Fibroblast of skin of back (primary cell): ENCODE measurements around the gene HEBP1.
A peak's percentile ranks its signal among the peaks of the same experiment; 100 is the strongest.

Experiments
- DNase-seq: peaks from one replicate; pipeline ENCODE4 v3.0.0-alpha.2; 2013

HEBP1 gene

GRCh38 chr12:12947902-12948301 lies 52.2 kb downstream of the HEBP1 start:
- peak; percentile 19 for DNase-seq

GRCh38 chr12:12946686-12947355 lies 53.2 kb downstream of the HEBP1 start:
- DNase-seq, result peak; percentile 56

- DNase-seq, result no peak
Observed at GRCh38 chr12:12945591-12945990, 54.5 kb downstream of the HEBP1 start.

GRCh38 chr12:12943586-12944260 lies 56.3 kb downstream of the HEBP1 start:
- peak; percentile 77 for DNase-seq

- no peak for DNase-seq
Observed at GRCh38 chr12:12941450-12942350, 58.4 kb downstream of the HEBP1 start.

- no peak for DNase-seq
Observed at GRCh38 chr12:12939888-12940287, 60.2 kb downstream of the HEBP1 start.

GRCh38 chr12:12938541-12938940 lies 61.5 kb downstream of the HEBP1 start:
- no peak for DNase-seq

GRCh38 chr12:12936983-12937491 lies 63.0 kb downstream of the HEBP1 start:
- DNase-seq, result no peak

- DNase-seq, result no peak
Observed at GRCh38 chr12:12934556-12934955, 65.5 kb downstream of the HEBP1 start.

- DNase-seq, result no peak
Observed at GRCh38 chr12:12933742-12934141, 66.3 kb downstream of the HEBP1 start.

GRCh38 chr12:12930633-12931219 lies 69.3 kb downstream of the HEBP1 start:
- no peak for DNase-seq

- no peak for DNase-seq
Observed at GRCh38 chr12:12929696-12930095, 70.4 kb downstream of the HEBP1 start.

- no peak for DNase-seq
Observed at GRCh38 chr12:12927211-12928079, 72.6 kb downstream of the HEBP1 start.

GRCh38 chr12:12926571-12927071 lies 73.4 kb downstream of the HEBP1 start:
- DNase-seq, result peak; percentile 87

GRCh38 chr12:12925388-12925787 lies 74.7 kb downstream of the HEBP1 start:
- DNase-seq, result no peak
